ENCODE results near the gene MCEE. TPM values are rescaled to one million over a fixed set of nuclear protein-coding genes. Genes with fewer than 3 reads are reported as not detected.

MCEE gene
- polyA plus RNA-seq, 1 of the 3 experiments (the other 2 are of a cell fraction) = 6.2 TPM

DNA sequence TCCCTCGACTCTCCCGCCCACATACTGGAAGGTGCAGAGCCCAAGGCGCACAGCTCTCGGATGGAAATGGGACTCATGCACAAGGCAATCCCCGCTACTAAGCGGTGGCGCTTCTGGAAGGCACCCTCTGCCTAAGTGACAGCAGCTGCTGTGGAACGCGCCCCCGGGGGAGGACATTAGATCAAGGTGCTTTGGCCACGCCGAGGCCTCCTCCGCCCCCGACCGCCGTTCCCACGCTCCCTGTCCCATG lies 202 bp downstream of the MCEE start:
- no peaks in the 10 kb centered on the region for H3K27me3 ChIP-seq (ENCODE audit: insufficient read depth)
- WGBS (ENCODE audit: low lambda C conversion rate) = 0% methylated on average over 4 of the region's 17 CpGs
- peak overlapping the region; percentile 85 to 93 for H3K27ac ChIP-seq (ENCODE audit: low read depth in 2 of 2, low read length in 1 of 2)
- peaks cover 6% of the 10 kb centered on the region for H4K20me1 ChIP-seq (ENCODE audit: insufficient read depth)
- no peaks in the 10 kb centered on the region for H3K9me3 ChIP-seq
- peak overlapping the region; percentile 90 for H2AFZ ChIP-seq (ENCODE audit: low read depth)
- TF ChIP-seq SMC3 (IDR thresholded peaks at IDR 0.05; ENCODE audit: low read depth, low read length) = no peak
- TF ChIP-seq, protein P1, sequence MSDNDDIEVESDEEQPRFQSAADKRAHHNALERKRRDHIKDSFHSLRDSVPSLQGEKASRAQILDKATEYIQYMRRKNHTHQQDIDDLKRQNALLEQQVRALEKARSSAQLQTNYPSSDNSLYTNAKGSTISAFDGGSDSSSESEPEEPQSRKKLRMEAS (IDR thresholded peaks at IDR 0.05; ENCODE audit: low read depth) = peak; percentile 52; the same call in 1 of the 2 replicates
- TF ChIP-seq MXI1 (IDR thresholded peaks at IDR 0.05; ENCODE audit: low read depth, low read length) = peak; percentile 59; the same call in 1 of the 2 replicates
- TF ChIP-seq POLR2AphosphoS5 (IDR thresholded peaks at IDR 0.05; ENCODE audit: low read depth, low read length) = no peak
- TF ChIP-seq GATA2 (CRISPR knock-in tag; IDR thresholded peaks at IDR 0.05) = no peak
- TF ChIP-seq, protein P2, sequence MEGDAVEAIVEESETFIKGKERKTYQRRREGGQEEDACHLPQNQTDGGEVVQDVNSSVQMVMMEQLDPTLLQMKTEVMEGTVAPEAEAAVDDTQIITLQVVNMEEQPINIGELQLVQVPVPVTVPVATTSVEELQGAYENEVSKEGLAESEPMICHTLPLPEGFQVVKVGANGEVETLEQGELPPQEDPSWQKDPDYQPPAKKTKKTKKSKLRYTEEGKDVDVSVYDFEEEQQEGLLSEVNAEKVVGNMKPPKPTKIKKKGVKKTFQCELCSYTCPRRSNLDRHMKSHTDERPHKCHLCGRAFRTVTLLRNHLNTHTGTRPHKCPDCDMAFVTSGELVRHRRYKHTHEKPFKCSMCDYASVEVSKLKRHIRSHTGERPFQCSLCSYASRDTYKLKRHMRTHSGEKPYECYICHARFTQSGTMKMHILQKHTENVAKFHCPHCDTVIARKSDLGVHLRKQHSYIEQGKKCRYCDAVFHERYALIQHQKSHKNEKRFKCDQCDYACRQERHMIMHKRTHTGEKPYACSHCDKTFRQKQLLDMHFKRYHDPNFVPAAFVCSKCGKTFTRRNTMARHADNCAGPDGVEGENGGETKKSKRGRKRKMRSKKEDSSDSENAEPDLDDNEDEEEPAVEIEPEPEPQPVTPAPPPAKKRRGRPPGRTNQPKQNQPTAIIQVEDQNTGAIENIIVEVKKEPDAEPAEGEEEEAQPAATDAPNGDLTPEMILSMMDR (IDR thresholded peaks at IDR 0.05) = no peak
- TF ChIP-seq MEF2A (IDR thresholded peaks at IDR 0.05; ENCODE audit: borderline replicate concordance, low read depth) = no peak
- TF ChIP-seq RFX5 (IDR thresholded peaks at IDR 0.05; ENCODE audit: low read length) = no peak
- no peak for TF ChIP-seq FOXM1 (IDR thresholded peaks at IDR 0.05; ENCODE audit: low read depth)
- peaks cover 4 to 11% of the 10 kb centered on the region in 2 experiments; a peak in 2 of 4 replicates for H3K4me1 ChIP-seq (ENCODE audit: control insufficient read depth in 1 of 2, insufficient read depth in 2 of 2, low read depth in 1 of 2, low read length in 1 of 2)
- peak overlapping the region; percentile 88 for H3K4me2 ChIP-seq
- H3K9ac ChIP-seq = peak overlapping the region; percentile 75
- H3K36me3 ChIP-seq (replicated peaks in 1 of 2; ENCODE audit: control insufficient read depth in 1 of 2, insufficient read depth in 2 of 2, low read length in 1 of 2) = peaks cover 24 to 29% of the 10 kb centered on the region in 2 experiments
- no peak for DNase-seq
- CTCF ChIA-PET = interaction anchor here (0.8 to 1.5 kb wide), 6 partner anchors 19 to 734 kb away, joined by 3 to 4 read pairs (median 3); no protein-coding TSS in a partner anchor
- peak overlapping the region; percentile 90 to 99 for H3K4me3 ChIP-seq (ENCODE audit: low read depth in 2 of 2, low read length in 1 of 2)
- POLR2A ChIA-PET = interaction anchor here (1.2 to 1.4 kb wide), 2 partner anchors 8 to 61 kb away, joined by 4 to 6 read pairs; partner anchors contain the start of gene NAGK
- H3K79me2 ChIP-seq (ENCODE audit: insufficient read depth) = peaks cover 72% of the 10 kb centered on the region
- peaks cover 13% of the 10 kb centered on the region for H3F3A ChIP-seq (replicated peaks; ENCODE audit: insufficient read depth)
- no peaks in the 10 kb centered on the region for H3K9me2 ChIP-seq

DNA sequence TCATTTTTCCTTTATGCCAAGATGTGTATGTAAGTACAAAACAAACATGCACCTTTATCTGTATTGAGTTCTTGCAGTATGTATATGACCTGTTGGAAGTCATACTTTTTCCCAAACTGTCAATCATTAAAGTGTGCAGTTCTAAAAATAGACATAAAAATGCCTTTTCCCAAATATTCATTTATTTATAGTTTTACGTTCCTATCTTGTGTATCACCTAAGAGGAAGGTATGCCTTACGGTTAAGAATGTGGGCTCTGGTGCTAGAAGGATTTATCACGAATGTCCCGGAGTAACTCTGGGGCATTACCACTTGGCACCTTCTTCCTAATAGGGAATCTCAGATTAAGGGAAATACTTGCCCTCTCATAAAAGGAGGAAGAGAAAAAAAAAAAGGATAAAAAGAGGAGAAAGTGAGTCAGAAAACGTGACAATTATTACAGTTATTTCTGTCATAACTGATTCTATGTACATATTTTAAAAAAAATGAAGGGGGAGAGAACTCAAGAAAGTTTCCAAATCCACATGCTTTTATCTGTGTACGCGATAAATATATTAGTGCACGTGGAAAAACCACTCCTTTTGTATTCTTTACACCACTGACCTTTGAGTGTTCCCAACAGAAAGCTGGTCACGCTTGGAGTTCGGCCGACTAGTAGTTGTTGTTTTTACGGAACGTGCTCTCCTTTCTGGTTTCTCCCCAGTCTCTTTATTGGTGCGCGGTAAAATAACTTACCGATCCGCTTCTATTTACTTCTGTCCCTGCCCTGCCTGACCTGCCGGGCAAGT lies 721 bp downstream of the MCEE start:
- DNase-seq = no peak
- 1% methylated on average over 18 of the region's 18 CpGs for WGBS (ENCODE audit: low lambda C conversion rate)
- Histone ChIP-seq H3F3A (replicated peaks; ENCODE audit: insufficient read depth) (peaks cover 13% of the 10 kb centered on the region), H3K4me3 (ENCODE audit: low read depth in 2 of 2, low read length in 1 of 2) (peak overlapping the region; percentile 90 to 99), H3K27me3 (ENCODE audit: insufficient read depth) (no peaks in the 10 kb centered on the region), H3K9ac (peak overlapping the region; percentile 75), H3K4me2 (peak overlapping the region; percentile 88), H3K79me2 (ENCODE audit: insufficient read depth) (peaks cover 70% of the 10 kb centered on the region), H3K9me2 (no peaks in the 10 kb centered on the region), H3K27ac (ENCODE audit: low read depth in 2 of 2, low read length in 1 of 2) (peak overlapping the region; percentile 85 to 93), H4K20me1 (ENCODE audit: insufficient read depth) (peaks cover 6% of the 10 kb centered on the region), H3K36me3 (replicated peaks in 1 of 2; ENCODE audit: control insufficient read depth in 1 of 2, insufficient read depth in 2 of 2, low read length in 1 of 2) (peaks cover 19 to 24% of the 10 kb centered on the region in 2 experiments), H2AFZ (ENCODE audit: low read depth) (peak overlapping the region; percentile 90), H3K9me3 (no peaks in the 10 kb centered on the region), H3K4me1 (ENCODE audit: control insufficient read depth in 1 of 2, insufficient read depth in 2 of 2, low read depth in 1 of 2, low read length in 1 of 2) (peaks cover 4 to 11% of the 10 kb centered on the region in 2 experiments; a peak in 2 of 4 replicates)
- ChIA-PET POLR2A (interaction anchor here (1.2 to 1.4 kb wide), 2 partner anchors 7 to 61 kb away, joined by 4 to 6 read pairs; partner anchors contain the start of gene NAGK), CTCF (interaction anchor here (0.8 to 1.5 kb wide), 6 partner anchors 19 to 733 kb away, joined by 3 to 4 read pairs (median 3); no protein-coding TSS in a partner anchor)
- TF ChIP-seq CHD2 (IDR thresholded peaks at IDR 0.05; ENCODE audit: low read length, partially characterized antibody) = no peak
- 0 out of 2 replicates have a peak, but pooled peaks have one; percentile 3 for TF ChIP-seq MEF2A (IDR thresholded peaks at IDR 0.05; ENCODE audit: borderline replicate concordance, low read depth)
- TF ChIP-seq GATA2 (CRISPR knock-in tag; IDR thresholded peaks at IDR 0.05) = no peak
